HCT116 (cell line): ENCODE data around the gene GAPT. TPM values are rescaled to one million over a fixed set of nuclear protein-coding genes. Genes with fewer than 3 reads are reported as not detected.

ENCODE experiments used
- microRNA-seq: library from miRNA; unstranded; fragments of <30 nt; microRNA quantifications from one replicate; pipeline ENCODE4, GENCODE V29; 2016; ENCODE audit warnings: borderline number of aligned reads
- total RNA-seq: library from RNA; stranded (reverse); gene quantifications from one replicate; pipeline ENCODE4 v1.2.1, GENCODE V29; 2021; ENCODE audit not compliant: unreplicated experiment

Gene GAPT
- total RNA-seq, 1 experiment from 2014 or later = not detected

Small RNAs within 50 kb of the gene (microRNA-seq; reads per million reads assigned to microRNA genes)
- not detected for gene MIR548AE2

Other genes starting within 250 kb of the GAPT start
- 54.6 TPM for gene PLK2, start 31.3 kb upstream of the GAPT start, total RNA-seq
- not detected for gene RAB3C, start 91.6 kb downstream of the GAPT start, total RNA-seq